Pancreas (tissue), 10 donors: ENCODE results near the gene SCAMP4. TPM values are rescaled to one million over a fixed set of nuclear protein-coding genes. Genes with fewer than 3 reads are reported as not detected.
A peak's percentile ranks its signal among the peaks of the same experiment; 100 is the strongest.

Experiments
- ATAC-seq, 4 donors: fragments of 200-7000 bp; cut with Tn5 transposase; one replicate each; pipeline versions ENCODE4 v1.8.0 to v1.9.1; 2020; ENCODE audit warnings: mild to moderate bottlenecking in 4 of 4, moderate library complexity in 4 of 4
- DNase-seq, 6 donors: peaks; one replicate each; pipeline ENCODE4 v3.0.0-alpha.2; 2020
- FAIRE-seq: peaks from 2 replicates; lab custom pipeline; 2012; peaks lifted over from hg19 to GRCh38; lab: Jason Lieb, UNC
- H3K27ac ChIP-seq, 4 donors: fragments of 200-600 bp; sonication (generic); 1 replicate in 3 of 4; 2 replicates in 1 of 4; pipeline versions ENCODE4 v1.5.0 to v1.8.0; 2020
- H3K27me3 ChIP-seq, 4 donors: fragments of 200-600 bp; one replicate each; pipeline ENCODE4 v1.8.0; 2021
- H3K36me3 ChIP-seq, 3 donors: fragments of 200-600 bp; sonication (generic) in 1 of 3; one replicate each; pipeline versions ENCODE4 v1.5.0 to v1.8.0; 2020 to 2021
- H3K4me1 ChIP-seq, 3 donors: fragments of 200-600 bp; one replicate each; pipeline ENCODE4 v1.8.0; 2021
- H3K4me3 ChIP-seq, 4 donors: fragments of 200-600 bp; sonication (generic) in 2 of 4; one replicate each; pipeline versions ENCODE4 v1.5.0 to v1.8.0; 2020 to 2021
- H3K9me3 ChIP-seq, 4 donors: fragments of 200-600 bp; one replicate each; pipeline ENCODE4 v1.8.0; 2021
- WGBS, 2 donors: extraction: QIAGEN DNeasy Blood & Tissue Kit; methylation state at CpG; one replicate each; pipeline ENCODE4 v1.1.7; 2013; 5-methylcytosine and 5-hydroxymethylcytosine counted together
- intact Hi-C, 3 donors: fragments of 100-400 bp; cut with DNase I; formaldehyde crosslinking; loops; one replicate each; pipeline versions ENCODE4 v1.11.1 to v1.14.2; 2022
- polyA plus RNA-seq, 2 donors: library from polyadenylated mRNA; stranded (reverse); fragments of 200-250 nt; gene quantifications; one replicate each; pipeline ENCODE4 v1.2.3, GENCODE V29; 2013
- total RNA-seq, 6 donors: library from RNA; stranded (reverse); fragmentation: NEBNext Ultra II Directional in 4 of 6; extraction: Animal tissue kit (Norgen Biotek cat#: 25700) in 4 of 6; gene quantifications; one replicate each; pipeline versions ENCODE4 v1.2.1 to v1.2.4, GENCODE V29; 2021 to 2023
- TF ChIP-seq, protein P1 (sequence below), 4 donors: fragments of 200-600 bp; sonication (generic) in 3 of 4; IDR thresholded peaks; one replicate each; pipeline versions ENCODE4 v1.5.0 to v1.8.0; 2021; ENCODE audit warnings: antibody characterized with exemption in 4 of 4
- donor health status: healthy with polysubstance abuse.
- donor health status: DM: no; HTN: no; CAD: no; lungs with moderate emphysema.
- donor health status: DM: no; HTN: no; CAD: no.
- donor health status: control.
- donor health status: control.
- donor health status: Bipolar disorder and iron deficiency.
- donor health status: DM: yes; HTN: yes; CAD: no.
- donor health status: DM: no; HTN: no; CAD: no.
- donor health status: DM: no; HTN: no; CAD: no.
- donor health status: DM: yes; HTN: yes; CAD: no.

The SCAMP4 gene
- total and polyA plus RNA-seq, 8 donors: 23.0 to 52.2 (median 31.4) TPM

DNA sequence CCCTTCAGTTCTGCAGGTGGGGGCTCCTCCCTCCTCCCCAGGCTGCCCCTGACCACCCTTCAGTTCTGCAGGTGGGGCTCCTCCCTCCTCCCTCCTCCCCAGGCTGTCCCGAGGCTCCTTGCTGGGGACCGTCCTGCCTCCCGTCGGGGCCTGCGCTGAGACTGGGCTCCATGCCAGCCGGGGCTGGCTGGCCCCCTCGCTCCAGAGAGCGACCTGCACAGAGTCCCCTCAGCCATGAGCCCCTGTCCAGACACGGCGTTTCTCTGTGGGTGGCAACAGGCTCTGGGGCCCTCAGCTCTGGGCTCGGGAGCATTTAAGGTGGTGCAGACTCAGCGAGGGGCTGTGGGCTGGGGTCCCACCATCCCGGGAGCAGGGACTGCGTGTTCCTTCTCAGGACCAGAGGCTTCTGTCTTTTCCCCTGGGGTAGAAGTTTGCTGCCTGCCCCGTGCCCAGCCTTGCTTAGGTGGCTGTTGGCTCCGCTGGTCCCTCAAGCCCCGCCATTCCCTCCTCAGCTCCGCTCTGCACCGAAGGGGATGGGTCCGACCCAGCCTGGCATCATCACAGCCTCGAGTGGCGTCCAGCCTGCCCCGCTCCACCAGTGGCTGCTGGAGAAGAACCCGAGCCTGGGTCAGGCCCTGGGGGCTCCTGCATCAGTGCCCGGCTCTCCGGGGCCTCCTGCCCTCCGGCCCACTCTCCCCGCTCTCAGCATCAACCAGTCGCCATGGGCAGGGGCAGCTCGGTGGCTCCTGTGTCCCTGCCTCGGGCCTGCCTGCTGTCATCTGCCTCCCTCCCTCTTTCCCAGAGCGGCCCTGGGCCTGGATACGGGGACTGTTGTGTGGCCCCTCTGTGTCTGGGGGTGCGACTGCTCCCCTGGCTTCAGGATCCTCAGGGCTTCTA is 63.3 kb downstream of the SCAMP4 start:
- peak in 1 of 4 donors; percentile 8 for ATAC-seq

DNA sequence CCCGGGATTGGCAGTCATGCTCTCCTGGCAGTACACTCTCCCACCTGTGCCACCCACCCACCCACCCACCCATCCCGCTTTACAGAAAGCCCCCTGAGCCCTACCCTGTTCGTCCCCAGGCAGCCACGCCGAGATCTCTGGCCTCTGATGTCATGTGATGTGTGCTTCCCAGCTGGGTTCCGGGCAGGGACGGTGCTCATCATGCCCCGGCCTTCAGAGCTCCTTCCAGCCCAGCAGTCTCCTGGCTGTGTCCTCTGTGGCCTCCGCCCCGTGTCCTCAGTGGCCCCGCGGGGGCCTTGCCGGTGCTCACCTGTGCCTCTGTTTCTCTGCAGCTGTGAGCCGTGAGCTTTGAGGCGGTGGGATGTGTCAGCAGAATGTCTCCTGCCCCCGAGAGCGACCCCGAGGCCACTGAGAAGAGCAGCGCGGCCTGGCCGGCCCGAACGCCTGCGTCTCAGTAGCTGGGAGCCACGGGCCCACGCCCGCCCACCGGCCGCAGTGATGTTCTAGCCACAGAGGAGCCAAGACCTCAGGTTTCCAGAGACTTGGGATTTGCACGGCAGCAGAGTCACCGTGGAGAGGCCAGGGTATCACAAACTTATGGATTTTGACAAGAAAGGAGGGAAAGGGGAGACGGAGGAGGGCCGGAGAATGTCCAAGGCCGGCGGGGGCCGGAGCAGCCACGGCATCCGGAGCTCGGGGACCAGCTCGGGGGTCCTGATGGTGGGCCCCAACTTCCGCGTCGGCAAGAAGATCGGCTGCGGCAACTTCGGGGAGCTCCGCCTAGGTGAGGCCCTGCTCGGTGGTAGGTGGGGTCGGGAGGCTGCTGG is 64.2 kb downstream of the SCAMP4 start:
- Histone ChIP-seq H3K9me3 (no peaks in the 10 kb centered on the region), H3K4me1 (no peaks in the 10 kb centered on the region), H3K4me3 (no peak overlapping the region), H3K36me3 (peaks cover 0 to 3% (median 0%) of the 10 kb centered on the region in 3 donors), H3K27me3 (no peaks in the 10 kb centered on the region), H3K27ac (no peak overlapping the region)
- WGBS, 2 donors: 93% methylated on average over 43 to 49 of the region's 49 CpGs
- intact Hi-C loops: no loop called here
- no peak for DNase-seq
- FAIRE-seq: no peak
- ATAC-seq: peak in 1 of 4 donors; percentile 14
- TF ChIP-seq, protein P1, sequence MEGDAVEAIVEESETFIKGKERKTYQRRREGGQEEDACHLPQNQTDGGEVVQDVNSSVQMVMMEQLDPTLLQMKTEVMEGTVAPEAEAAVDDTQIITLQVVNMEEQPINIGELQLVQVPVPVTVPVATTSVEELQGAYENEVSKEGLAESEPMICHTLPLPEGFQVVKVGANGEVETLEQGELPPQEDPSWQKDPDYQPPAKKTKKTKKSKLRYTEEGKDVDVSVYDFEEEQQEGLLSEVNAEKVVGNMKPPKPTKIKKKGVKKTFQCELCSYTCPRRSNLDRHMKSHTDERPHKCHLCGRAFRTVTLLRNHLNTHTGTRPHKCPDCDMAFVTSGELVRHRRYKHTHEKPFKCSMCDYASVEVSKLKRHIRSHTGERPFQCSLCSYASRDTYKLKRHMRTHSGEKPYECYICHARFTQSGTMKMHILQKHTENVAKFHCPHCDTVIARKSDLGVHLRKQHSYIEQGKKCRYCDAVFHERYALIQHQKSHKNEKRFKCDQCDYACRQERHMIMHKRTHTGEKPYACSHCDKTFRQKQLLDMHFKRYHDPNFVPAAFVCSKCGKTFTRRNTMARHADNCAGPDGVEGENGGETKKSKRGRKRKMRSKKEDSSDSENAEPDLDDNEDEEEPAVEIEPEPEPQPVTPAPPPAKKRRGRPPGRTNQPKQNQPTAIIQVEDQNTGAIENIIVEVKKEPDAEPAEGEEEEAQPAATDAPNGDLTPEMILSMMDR (IDR thresholded peaks at IDR 0.05): no peak

More for the DNA sequence above, 63.3 kb downstream of the SCAMP4 start:
- Histone ChIP-seq H3K27ac (no peak overlapping the region), H3K4me3 (no peak overlapping the region), H3K27me3 (no peaks in the 10 kb centered on the region), H3K36me3 (peaks cover 0 to 3% (median 0%) of the 10 kb centered on the region in 3 donors), H3K9me3 (no peaks in the 10 kb centered on the region), H3K4me1 (no peaks in the 10 kb centered on the region)
- intact Hi-C loops: no loop called here
- TF ChIP-seq, protein P1 (IDR thresholded peaks at IDR 0.05): no peak
- FAIRE-seq: no peak
- DNase-seq: peak in 2 of 6 donors; percentile 33 to 70
- WGBS, 2 donors: 84% methylated on average over 34 of the region's 34 CpGs

DNA sequence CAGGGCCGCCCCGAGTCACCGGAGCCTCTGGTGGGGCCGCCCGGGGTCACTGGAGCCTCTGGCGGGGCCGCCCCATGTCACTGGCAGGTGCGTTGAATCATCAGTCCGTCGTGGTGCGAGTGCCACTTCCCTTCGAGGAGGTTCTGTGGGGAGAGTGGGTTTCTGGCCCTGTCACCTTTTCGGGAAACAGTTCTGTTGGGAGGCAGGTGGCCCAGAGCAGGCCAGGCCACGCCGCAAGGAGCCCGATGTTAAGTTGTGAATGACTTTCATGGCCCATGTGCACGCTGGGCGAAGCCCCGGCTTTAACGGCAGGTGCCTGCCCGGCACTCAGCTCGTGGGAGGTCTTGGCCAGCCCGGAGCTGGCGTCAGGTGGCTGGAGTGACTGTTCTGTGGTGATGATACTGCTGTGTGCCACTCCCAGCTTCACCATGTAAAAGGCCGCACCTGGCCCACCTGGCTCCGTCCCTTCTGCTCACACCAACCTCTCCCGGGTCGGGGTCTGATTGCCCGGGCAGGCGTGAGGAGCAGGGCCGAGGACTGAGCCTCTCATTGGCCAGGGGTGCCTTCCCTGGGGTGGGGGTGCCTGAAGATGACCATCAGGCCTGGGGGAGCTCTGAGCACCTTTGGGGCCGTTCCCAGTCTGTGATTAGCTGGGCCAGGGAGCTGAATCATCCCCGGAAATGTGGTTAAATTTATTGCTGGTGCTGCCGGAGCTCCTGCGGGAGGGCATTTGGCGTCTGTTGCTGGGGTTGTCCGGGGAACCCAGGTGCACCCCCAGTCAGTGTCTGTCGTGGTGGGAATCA is 65.0 kb downstream of the SCAMP4 start:
- H3K9me3 ChIP-seq: no peaks in the 10 kb centered on the region
- no peaks in the 10 kb centered on the region for H3K4me1 ChIP-seq
- no peak for DNase-seq
- peaks cover 0 to 3% (median 0%) of the 10 kb centered on the region in 3 donors for H3K36me3 ChIP-seq
- TF ChIP-seq, protein P1 (IDR thresholded peaks at IDR 0.05): no peak
- H3K27ac ChIP-seq: no peak overlapping the region
- no peak for ATAC-seq
- no peaks in the 10 kb centered on the region for H3K27me3 ChIP-seq
- FAIRE-seq: no peak
- H3K4me3 ChIP-seq: no peak overlapping the region
- WGBS, 2 donors: 91 to 94% methylated on average over 38 of the region's 38 CpGs
- intact Hi-C loops: no loop called here

DNA sequence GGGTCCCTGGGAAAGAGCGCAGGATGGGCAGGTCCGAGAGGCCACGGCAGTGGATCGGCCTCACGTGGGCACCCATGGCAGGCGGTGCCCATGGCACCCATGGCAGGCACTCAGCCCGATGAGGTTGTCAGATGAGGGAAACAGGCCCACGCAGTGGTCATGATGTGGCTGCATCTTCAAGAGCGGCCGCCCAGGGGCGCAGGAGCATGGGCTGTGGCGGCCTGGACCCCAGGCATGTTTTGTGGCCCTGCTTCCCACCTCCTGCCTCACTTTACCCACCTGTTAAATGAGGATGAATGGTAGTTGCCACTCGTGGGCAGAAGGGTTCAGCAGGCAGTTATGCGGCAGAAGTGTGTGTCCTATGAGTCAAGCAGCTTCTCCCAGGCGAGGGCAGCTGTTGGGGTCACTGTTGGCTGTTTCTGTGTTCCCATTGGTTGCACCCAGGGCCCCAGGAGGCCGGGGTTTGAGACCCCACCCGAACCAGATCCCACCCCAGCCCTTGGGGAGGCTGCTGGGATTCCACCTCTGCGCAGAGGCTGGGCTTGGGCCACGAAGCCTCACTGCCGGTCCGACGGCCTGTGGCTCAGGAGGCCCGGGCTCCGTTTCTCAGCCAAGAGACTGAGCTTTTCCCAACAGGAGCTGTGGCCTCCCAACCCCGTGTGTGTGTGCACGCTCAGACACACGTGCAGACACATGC is 65.8 kb downstream of the SCAMP4 start:
- 93% methylated on average over 26 to 27 of the region's 27 CpGs for WGBS, 2 donors
- ATAC-seq (no peak), DNase-seq (no peak), FAIRE-seq (no peak)
- H3K4me1 ChIP-seq: no peaks in the 10 kb centered on the region
- H3K9me3 ChIP-seq: no peaks in the 10 kb centered on the region
- no peaks in the 10 kb centered on the region for H3K27me3 ChIP-seq
- H3K36me3 ChIP-seq: peaks cover 0 to 3% (median 0%) of the 10 kb centered on the region in 3 donors
- no peak overlapping the region for H3K27ac ChIP-seq
- TF ChIP-seq, protein P1 (IDR thresholded peaks at IDR 0.05): no peak
- intact Hi-C loops: no loop called here
- H3K4me3 ChIP-seq: no peak overlapping the region
